Astrocyte (in vitro differentiated cells and primary cell): Measurements from ENCODE around the gene LMNA.

Source experiments
- EZH2 ChIP-seq: IDR thresholded peaks from 2 replicates; pipeline ENCODE4 v1.6.1; 2012; ENCODE audit warnings: mild to moderate bottlenecking, low read length, inconsistent platforms; ENCODE audit not compliant: insufficient read depth
- TF ChIP-seq, protein P1 (sequence below): IDR thresholded peaks from 2 replicates; pipeline ENCODE4 v1.5.1; 2011; ENCODE audit warnings: low read depth, mild to moderate bottlenecking, inconsistent platforms, low read length, moderate library complexity; ENCODE audit not compliant: insufficient read depth

DNA sequence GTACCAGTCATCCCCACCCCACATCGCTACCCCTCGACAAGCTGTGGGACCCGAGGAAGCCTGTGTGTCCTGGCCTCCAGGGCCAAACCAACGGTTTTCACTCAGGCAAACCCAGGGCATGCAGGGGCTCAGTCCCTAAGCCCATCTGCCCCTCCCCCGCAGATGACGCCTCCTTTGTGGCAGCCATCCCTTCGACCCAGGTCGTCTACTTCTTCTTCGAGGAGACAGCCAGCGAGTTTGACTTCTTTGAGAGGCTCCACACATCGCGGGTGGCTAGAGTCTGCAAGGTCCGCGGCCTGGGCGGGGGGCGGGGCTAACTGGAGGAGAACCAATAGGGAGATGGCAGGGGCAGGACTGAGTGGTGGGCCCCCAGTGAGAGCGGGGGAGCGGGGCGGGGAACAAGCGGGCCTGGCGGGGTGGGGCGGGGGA is 46.2 kb downstream of the LMNA start:
- TF ChIP-seq, protein P1, sequence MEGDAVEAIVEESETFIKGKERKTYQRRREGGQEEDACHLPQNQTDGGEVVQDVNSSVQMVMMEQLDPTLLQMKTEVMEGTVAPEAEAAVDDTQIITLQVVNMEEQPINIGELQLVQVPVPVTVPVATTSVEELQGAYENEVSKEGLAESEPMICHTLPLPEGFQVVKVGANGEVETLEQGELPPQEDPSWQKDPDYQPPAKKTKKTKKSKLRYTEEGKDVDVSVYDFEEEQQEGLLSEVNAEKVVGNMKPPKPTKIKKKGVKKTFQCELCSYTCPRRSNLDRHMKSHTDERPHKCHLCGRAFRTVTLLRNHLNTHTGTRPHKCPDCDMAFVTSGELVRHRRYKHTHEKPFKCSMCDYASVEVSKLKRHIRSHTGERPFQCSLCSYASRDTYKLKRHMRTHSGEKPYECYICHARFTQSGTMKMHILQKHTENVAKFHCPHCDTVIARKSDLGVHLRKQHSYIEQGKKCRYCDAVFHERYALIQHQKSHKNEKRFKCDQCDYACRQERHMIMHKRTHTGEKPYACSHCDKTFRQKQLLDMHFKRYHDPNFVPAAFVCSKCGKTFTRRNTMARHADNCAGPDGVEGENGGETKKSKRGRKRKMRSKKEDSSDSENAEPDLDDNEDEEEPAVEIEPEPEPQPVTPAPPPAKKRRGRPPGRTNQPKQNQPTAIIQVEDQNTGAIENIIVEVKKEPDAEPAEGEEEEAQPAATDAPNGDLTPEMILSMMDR: no peak
- no peak for TF ChIP-seq EZH2
